Stimulated activated CD4-positive, alpha-beta T cell treated with anti-CD3 and anti-CD28 coated beads, Interleukin-15, amount 100 ng/mL, for 24 hours (primary cell): ENCODE measurements around the gene TRABD2B.

Experiments
- DNase-seq: peaks from one replicate; pipeline ENCODE4 v3.0.0-alpha.2; 2020

TRABD2B gene

GRCh38 chr1:47745715-47746609 is 251.2 kb downstream of the TRABD2B start:
- no peak for DNase-seq

- DNase-seq = no peak
These were observed 254.1 kb downstream of the TRABD2B start for GRCh38 chr1:47742890-47743760.

GRCh38 chr1:47738560-47739182 is 258.5 kb downstream of the TRABD2B start:
- no peak for DNase-seq

- DNase-seq = no peak
These were observed 264.7 kb downstream of the TRABD2B start for GRCh38 chr1:47732489-47732888.

- DNase-seq = no peak
These were observed 265.5 kb downstream of the TRABD2B start for GRCh38 chr1:47731730-47732129.

GRCh38 chr1:47729685-47730084 is 267.5 kb downstream of the TRABD2B start:
- DNase-seq = no peak

GRCh38 chr1:47727697-47728085 is 269.5 kb downstream of the TRABD2B start:
- DNase-seq = no peak

GRCh38 chr1:47727051-47727696 is 270.0 kb downstream of the TRABD2B start:
- no peak for DNase-seq

- peak; percentile 82 for DNase-seq
These were observed 271.0 kb downstream of the TRABD2B start for GRCh38 chr1:47725992-47726855.

- DNase-seq = no peak
These were observed 271.6 kb downstream of the TRABD2B start for GRCh38 chr1:47725511-47725991.

- no peak for DNase-seq
These were observed 272.1 kb downstream of the TRABD2B start for GRCh38 chr1:47725000-47725473.

- no peak for DNase-seq
These were observed 272.7 kb downstream of the TRABD2B start for GRCh38 chr1:47724432-47724999.

- DNase-seq = no peak
These were observed 274.1 kb downstream of the TRABD2B start for GRCh38 chr1:47722909-47723580.

- no peak for DNase-seq
These were observed 275.1 kb downstream of the TRABD2B start for GRCh38 chr1:47722101-47722500.

- no peak for DNase-seq
These were observed 277.1 kb downstream of the TRABD2B start for GRCh38 chr1:47720111-47720510.

GRCh38 chr1:47717341-47717740 is 279.8 kb downstream of the TRABD2B start:
- no peak for DNase-seq

GRCh38 chr1:47713975-47714767 is 283.0 kb downstream of the TRABD2B start:
- DNase-seq = no peak

GRCh38 chr1:47713333-47713953 is 283.7 kb downstream of the TRABD2B start:
- DNase-seq = no peak
